ENCODE measurements around the gene UBN1.

The UBN1 gene

GRCh38 chr16:4859900-4860255 is 12.6 kb downstream of the UBN1 start:
- Histone ChIP-seq H3K9me3 (ENCODE audit: control insufficient read depth, low read length) (no peaks in the 10 kb centered on the region), H3K18ac (ENCODE audit: low read depth in 1 of 2, low read length in 2 of 2) (no peak overlapping the region), H2AFZ (ENCODE audit: low read depth, low read length) (no peak overlapping the region), H3K23ac (ENCODE audit: low read length in 2 of 2) (no peak overlapping the region), H2BK5ac (ENCODE audit: low read depth, low read length, poor library complexity, severe bottlenecking) (no peak overlapping the region), H3K27ac (ENCODE audit: low read length, poor library complexity, severe bottlenecking) (peak overlapping the region; percentile 83), H2BK12ac (ENCODE audit: low read length in 2 of 2) (no peak overlapping the region), H2BK120ac (ENCODE audit: low read depth, low read length) (no peak overlapping the region), H2BK15ac (ENCODE audit: low read depth, poor library complexity, severe bottlenecking) (no peak overlapping the region), H3K9ac (ENCODE audit: low read length) (no peak overlapping the region), H3K36me3 (ENCODE audit: control insufficient read depth in 1 of 2, insufficient read depth in 2 of 2, low read depth in 1 of 2, low read length in 2 of 2) (peaks cover 37 to 95% of the 10 kb centered on the region in 2 experiments), H3K4me3 (ENCODE audit: insufficient read depth in 1 of 2, low read depth in 1 of 2, low read length in 2 of 2) (no peak overlapping the region), H2AK5ac (ENCODE audit: low read length, severe bottlenecking) (no peak overlapping the region), H3K79me1 (replicated peaks; ENCODE audit: low read length, poor library complexity, severe bottlenecking) (peaks cover 10% of the 10 kb centered on the region), H4K8ac (ENCODE audit: low read length) (no peak overlapping the region), H3K4me2 (ENCODE audit: low read length, poor library complexity, severe bottlenecking) (no peak overlapping the region), H3K4ac (ENCODE audit: low read depth in 1 of 2, low read length in 2 of 2) (no peak overlapping the region), H3K14ac (ENCODE audit: low read length in 2 of 2) (no peak overlapping the region), H3K4me1 (ENCODE audit: control insufficient read depth, insufficient read depth, low read depth, low read length) (peaks cover 21% of the 10 kb centered on the region), H4K91ac (ENCODE audit: low read length) (no peak overlapping the region), H3K27me3 (ENCODE audit: control insufficient read depth in 1 of 2, insufficient read depth in 1 of 2, low read length in 2 of 2) (no peaks in the 10 kb centered on the region)
- DNase-seq: no peak
- 81% methylated on average over 10 of the region's 10 CpGs for WGBS

- Histone ChIP-seq H3K14ac (ENCODE audit: low read length in 2 of 2) (no peak overlapping the region), H3K18ac (ENCODE audit: low read depth in 1 of 2, low read length in 2 of 2) (no peak overlapping the region), H4K8ac (ENCODE audit: low read length) (no peak overlapping the region), H2AK5ac (ENCODE audit: low read length, severe bottlenecking) (no peak overlapping the region), H2BK5ac (ENCODE audit: low read depth, low read length, poor library complexity, severe bottlenecking) (no peak overlapping the region), H3K27me3 (ENCODE audit: control insufficient read depth in 1 of 2, insufficient read depth in 1 of 2, low read length in 2 of 2) (no peaks in the 10 kb centered on the region), H3K9me3 (ENCODE audit: control insufficient read depth, low read length) (no peaks in the 10 kb centered on the region), H3K4me2 (ENCODE audit: low read length, poor library complexity, severe bottlenecking) (no peak overlapping the region), H3K79me1 (replicated peaks; ENCODE audit: low read length, poor library complexity, severe bottlenecking) (peaks cover 5% of the 10 kb centered on the region), H3K4me1 (ENCODE audit: control insufficient read depth, insufficient read depth, low read depth, low read length) (peaks cover 24% of the 10 kb centered on the region), H3K9ac (ENCODE audit: low read length) (no peak overlapping the region), H3K23ac (ENCODE audit: low read length in 2 of 2) (no peak overlapping the region), H3K4me3 (ENCODE audit: insufficient read depth in 1 of 2, low read depth in 1 of 2, low read length in 2 of 2) (no peak overlapping the region), H2AFZ (ENCODE audit: low read depth, low read length) (no peak overlapping the region), H4K91ac (ENCODE audit: low read length) (no peak overlapping the region), H3K36me3 (ENCODE audit: control insufficient read depth in 1 of 2, insufficient read depth in 2 of 2, low read depth in 1 of 2, low read length in 2 of 2) (peaks cover 28 to 86% of the 10 kb centered on the region in 2 experiments), H2BK120ac (ENCODE audit: low read depth, low read length) (no peak overlapping the region), H3K27ac (ENCODE audit: low read length, poor library complexity, severe bottlenecking) (no peak overlapping the region), H3K4ac (ENCODE audit: low read depth in 1 of 2, low read length in 2 of 2) (no peak overlapping the region), H2BK15ac (ENCODE audit: low read depth, poor library complexity, severe bottlenecking) (no peak overlapping the region), H2BK12ac (ENCODE audit: low read length in 2 of 2) (no peak overlapping the region)
- DNase-seq: no peak
- WGBS: 96% methylated on average over 14 of the region's 14 CpGs
These were observed 13.6 kb downstream of the UBN1 start for GRCh38 chr16:4860727-4861342.

- Histone ChIP-seq H3K4me3 (ENCODE audit: insufficient read depth in 1 of 2, low read depth in 1 of 2, low read length in 2 of 2) (no peak overlapping the region), H2BK120ac (ENCODE audit: low read depth, low read length) (no peak overlapping the region), H3K18ac (ENCODE audit: low read depth in 1 of 2, low read length in 2 of 2) (no peak overlapping the region), H3K4ac (ENCODE audit: low read depth in 1 of 2, low read length in 2 of 2) (no peak overlapping the region), H3K27me3 (ENCODE audit: control insufficient read depth in 1 of 2, insufficient read depth in 1 of 2, low read length in 2 of 2) (no peaks in the 10 kb centered on the region), H3K14ac (ENCODE audit: low read length in 2 of 2) (no peak overlapping the region), H2BK5ac (ENCODE audit: low read depth, low read length, poor library complexity, severe bottlenecking) (no peak overlapping the region), H3K79me1 (replicated peaks; ENCODE audit: low read length, poor library complexity, severe bottlenecking) (peaks cover 3% of the 10 kb centered on the region), H2BK12ac (ENCODE audit: low read length in 2 of 2) (no peak overlapping the region), H2BK15ac (ENCODE audit: low read depth, poor library complexity, severe bottlenecking) (no peak overlapping the region), H4K8ac (ENCODE audit: low read length) (no peak overlapping the region), H3K9me3 (ENCODE audit: control insufficient read depth, low read length) (no peaks in the 10 kb centered on the region), H4K91ac (ENCODE audit: low read length) (no peak overlapping the region), H2AFZ (ENCODE audit: low read depth, low read length) (no peak overlapping the region), H3K9ac (ENCODE audit: low read length) (no peak overlapping the region), H3K27ac (ENCODE audit: low read length, poor library complexity, severe bottlenecking) (no peak overlapping the region), H3K4me2 (ENCODE audit: low read length, poor library complexity, severe bottlenecking) (no peak overlapping the region), H2AK5ac (ENCODE audit: low read length, severe bottlenecking) (no peak overlapping the region), H3K4me1 (ENCODE audit: control insufficient read depth, insufficient read depth, low read depth, low read length) (peaks cover 36% of the 10 kb centered on the region), H3K36me3 (ENCODE audit: control insufficient read depth in 1 of 2, insufficient read depth in 2 of 2, low read depth in 1 of 2, low read length in 2 of 2) (peaks cover 30 to 83% of the 10 kb centered on the region in 2 experiments), H3K23ac (ENCODE audit: low read length in 2 of 2) (no peak overlapping the region)
- peak; percentile 22 for DNase-seq
- WGBS: 96% methylated on average over 4 of the region's 5 CpGs
These were observed 15.4 kb downstream of the UBN1 start for GRCh38 chr16:4862639-4863038.

- Histone ChIP-seq H3K4ac (ENCODE audit: low read depth in 1 of 2, low read length in 2 of 2) (no peak overlapping the region), H2AK5ac (ENCODE audit: low read length, severe bottlenecking) (no peak overlapping the region), H4K8ac (ENCODE audit: low read length) (no peak overlapping the region), H3K79me1 (replicated peaks; ENCODE audit: low read length, poor library complexity, severe bottlenecking) (peaks cover 3% of the 10 kb centered on the region), H3K27ac (ENCODE audit: low read length, poor library complexity, severe bottlenecking) (no peak overlapping the region), H4K91ac (ENCODE audit: low read length) (no peak overlapping the region), H3K4me1 (ENCODE audit: control insufficient read depth, insufficient read depth, low read depth, low read length) (peaks cover 35% of the 10 kb centered on the region), H3K18ac (ENCODE audit: low read depth in 1 of 2, low read length in 2 of 2) (no peak overlapping the region), H3K14ac (ENCODE audit: low read length in 2 of 2) (no peak overlapping the region), H3K23ac (ENCODE audit: low read length in 2 of 2) (no peak overlapping the region), H2AFZ (ENCODE audit: low read depth, low read length) (no peak overlapping the region), H3K36me3 (ENCODE audit: control insufficient read depth in 1 of 2, insufficient read depth in 2 of 2, low read depth in 1 of 2, low read length in 2 of 2) (peaks cover 23 to 82% of the 10 kb centered on the region in 2 experiments), H3K9ac (ENCODE audit: low read length) (no peak overlapping the region), H2BK5ac (ENCODE audit: low read depth, low read length, poor library complexity, severe bottlenecking) (no peak overlapping the region), H3K4me2 (ENCODE audit: low read length, poor library complexity, severe bottlenecking) (no peak overlapping the region), H2BK120ac (ENCODE audit: low read depth, low read length) (no peak overlapping the region), H2BK12ac (ENCODE audit: low read length in 2 of 2) (no peak overlapping the region), H3K9me3 (ENCODE audit: control insufficient read depth, low read length) (no peaks in the 10 kb centered on the region), H3K4me3 (ENCODE audit: insufficient read depth in 1 of 2, low read depth in 1 of 2, low read length in 2 of 2) (no peak overlapping the region), H2BK15ac (ENCODE audit: low read depth, poor library complexity, severe bottlenecking) (no peak overlapping the region), H3K27me3 (ENCODE audit: control insufficient read depth in 1 of 2, insufficient read depth in 1 of 2, low read length in 2 of 2) (no peaks in the 10 kb centered on the region)
- no peak for DNase-seq
- 100% methylated on average over 1 of the region's 3 CpGs for WGBS
These were observed 17.4 kb downstream of the UBN1 start for GRCh38 chr16:4864728-4865127.
